Bronchial epithelial cell (primary cell): ENCODE measurements around the gene EVX2. TPM values are rescaled to one million over a fixed set of nuclear protein-coding genes. Genes with fewer than 3 reads are reported as not detected.

ENCODE experiments used
- DNase-seq: peaks from one replicate; pipeline ENCODE4 v3.0.0-alpha.2; 2010; ENCODE audit warnings: low read depth
- FAIRE-seq: peaks from 2 replicates; lab custom pipeline; 2011; peaks lifted over from hg19 to GRCh38; lab: Jason Lieb, UNC
- H3K27me3 ChIP-seq: 2 replicates; pipeline ENCODE4 v1.5.1; 2011; ENCODE audit warnings: low read length; ENCODE audit not compliant: control insufficient read depth, insufficient read depth
- H3K36me3 ChIP-seq: 2 replicates; pipeline ENCODE4 v1.5.1; 2011; ENCODE audit warnings: low read length; ENCODE audit not compliant: control insufficient read depth, insufficient read depth
- H3K4me3 ChIP-seq: 2 replicates; pipeline ENCODE4 v1.5.1; 2011; ENCODE audit warnings: mild to moderate bottlenecking, low read depth, low read length, control low read depth
- CTCF ChIP-seq: IDR thresholded peaks from 2 replicates; pipeline ENCODE4 v1.5.1; 2011; ENCODE audit warnings: mild to moderate bottlenecking, moderate library complexity, low read length, control low read depth, inconsistent platforms; ENCODE audit not compliant: insufficient read depth, severe bottlenecking
- total RNA-seq: library from RNA; depleted of rRNA; stranded (reverse); fragments of >200 nt; gene quantifications from 2 replicates; pipeline ENCODE4 v1.2.1, GENCODE V29; 2014

EVX2 gene
- total RNA-seq, 1 donor from 2014 or later = not detected

GRCh38 chr2:176038694-176039093 is 45.1 kb downstream of the EVX2 start:
- no peak for TF ChIP-seq CTCF
- no peak for FAIRE-seq
- DNase-seq = no peak
- no peaks in the 10 kb centered on the region for H3K27me3 ChIP-seq
- H3K4me3 ChIP-seq = no peak overlapping the region
- no peaks in the 10 kb centered on the region for H3K36me3 ChIP-seq

- Histone ChIP-seq H3K27me3 (no peaks in the 10 kb centered on the region), H3K4me3 (no peak overlapping the region), H3K36me3 (no peaks in the 10 kb centered on the region)
- no peak for FAIRE-seq
- DNase-seq = no peak
- no peak for TF ChIP-seq CTCF
Observed at GRCh38 chr2:176035013-176035691, 48.6 kb downstream of the EVX2 start.

GRCh38 chr2:176027806-176028205 is 56.0 kb downstream of the EVX2 start:
- Histone ChIP-seq H3K36me3 (no peaks in the 10 kb centered on the region), H3K4me3 (no peak overlapping the region), H3K27me3 (no peaks in the 10 kb centered on the region)
- FAIRE-seq (no peak), DNase-seq (no peak)
- no peak for TF ChIP-seq CTCF

Other genes with a start within 250 kb of the EVX2 start
- gene LNPK, start 81.7 kb downstream of the EVX2 start, total RNA-seq = 16.6 and 20.0 TPM in 2 replicates
- gene HOXD13, start 8.8 kb upstream of the EVX2 start, total RNA-seq = not detected in 2 replicates
- gene HOXD12, start 15.8 kb upstream of the EVX2 start, total RNA-seq = not detected in 2 replicates
- not detected in 2 replicates for gene HOXD11, start 23.3 kb upstream of the EVX2 start, total RNA-seq
- gene HOXD10, start 32.8 kb upstream of the EVX2 start, total RNA-seq = not detected in 2 replicates
- gene HOXD9, start 38.8 kb upstream of the EVX2 start, total RNA-seq = not detected in 2 replicates
- not detected in 2 replicates for gene HOXD8, start 45.7 kb upstream of the EVX2 start, total RNA-seq
- gene HOXD4, start 67.6 kb upstream of the EVX2 start, total RNA-seq = not detected in 2 replicates
- not detected in 2 replicates for gene HOXD3, start 73.3 kb upstream of the EVX2 start, total RNA-seq
- gene HOXD1, start 104.7 kb upstream of the EVX2 start, total RNA-seq = not detected in 2 replicates
- 22.0 and 24.5 TPM in 2 replicates for gene MTX2, start 185.5 kb upstream of the EVX2 start, total RNA-seq